ENCODE measurements around the gene ANTXR1. TPM values are rescaled to one million over a fixed set of nuclear protein-coding genes. Genes with fewer than 3 reads are reported as not detected.

ANTXR1 gene
- total and polyA plus RNA-seq, 2 of the 8 experiments (the other 6 are each of a cell fraction or from before 2014, with no cell fraction given): 15.8 to 44.3 TPM

GRCh38 chr2:69298261-69298660 lies 285.3 kb downstream of the ANTXR1 start:
- ChIA-PET POLR2A (ENCODE audit: partially characterized antibody) (no interaction called here), CTCF (ENCODE audit: partially characterized antibody) (interaction anchor here (1.1 to 2.2 kb wide), 4 partner anchors 9 to 355 kb away, joined by 3 to 7 read pairs (median 5); no protein-coding TSS in a partner anchor)
- no peaks in the 10 kb centered on the region for H3K9me3 ChIP-seq (ENCODE audit: insufficient read depth in 2 of 2, low read depth in 1 of 2, low read length in 1 of 2)
- 80% methylated on average over 7 of the region's 7 CpGs; no CpG with 5 or more reads in 1 of the 2 experiments for WGBS, 2 experiments (ENCODE audit: extremely low coverage in 1 of 2, insufficient coverage in 1 of 2, insufficient read length in 1 of 2, insufficient replicate concordance in 2 of 2, low coverage in 1 of 2, low lambda C conversion rate in 2 of 2, missing lambda C conversion rate in 1 of 2)
- no peak overlapping the region for H2BK5ac ChIP-seq (ENCODE audit: low read depth, low read length)
- no peak overlapping the region for H3K4me2 ChIP-seq (ENCODE audit: insufficient read depth in 1 of 2, low read depth in 2 of 2, low read length in 2 of 2)
- no peak overlapping the region for H4K5ac ChIP-seq (ENCODE audit: insufficient read length, low read depth, low read length)
- H3K18ac ChIP-seq (ENCODE audit: extremely low read depth, low read length): no peak overlapping the region
- no peak overlapping the region for H3K4ac ChIP-seq (replicated peaks; ENCODE audit: insufficient read length, low read depth, low read length)
- no peak overlapping the region for H2BK120ac ChIP-seq (replicated peaks; ENCODE audit: low read depth, low read length)
- no peaks in the 10 kb centered on the region for H3K27me3 ChIP-seq (replicated peaks in 1 of 4; ENCODE audit: control insufficient read depth in 3 of 4, extremely low read depth in 1 of 4, insufficient read depth in 3 of 4, low read length in 3 of 4)
- H2BK15ac ChIP-seq (ENCODE audit: low read length): no peak overlapping the region
- H2AK5ac ChIP-seq (ENCODE audit: low read depth, low read length): no peak overlapping the region
- H4K91ac ChIP-seq (replicated peaks; ENCODE audit: insufficient read length, low read length): no peak overlapping the region
- H3K23ac ChIP-seq (ENCODE audit: insufficient read length): no peak overlapping the region
- no peaks in the 10 kb centered on the region for H3K36me3 ChIP-seq (ENCODE audit: control insufficient read depth in 2 of 4, insufficient read depth in 4 of 4, low read length in 3 of 4)
- H3K79me2 ChIP-seq (ENCODE audit: control insufficient read depth in 1 of 2, insufficient read depth in 2 of 2, low read length in 2 of 2): no peaks in the 10 kb centered on the region
- H4K8ac ChIP-seq (ENCODE audit: extremely low read depth, insufficient read depth, low read length): peak overlapping the region; percentile 29; the same call in 1 of the 2 replicates
- no peaks in the 10 kb centered on the region for H3K23me2 ChIP-seq (ENCODE audit: low read depth, low read length)
- TF ChIP-seq SP4 (IDR thresholded peaks at IDR 0.05; ENCODE audit: low read length) (no peak), PHF8 (conservative IDR thresholded peaks at IDR 0.05; ENCODE audit: low read depth, low read length) (no peak), KDM1A (IDR thresholded peaks at IDR 0.05; ENCODE audit: borderline replicate concordance, low read length) (no peak), TBP (IDR thresholded peaks at IDR 0.05; ENCODE audit: low read depth, low read length) (no peak), CBX5 (IDR thresholded peaks at IDR 0.05; ENCODE audit: low read depth, low read length) (no peak), JUND (IDR thresholded peaks at IDR 0.05; ENCODE audit: low read length) (no peak), SAP30 (IDR thresholded peaks at IDR 0.05; ENCODE audit: insufficient read depth, insufficient replicate concordance, low read length) (no peak), BCL11A (IDR thresholded peaks at IDR 0.05; ENCODE audit: low read depth in 2 of 2, low read length in 2 of 2) (no peak), E2F6 (IDR thresholded peaks at IDR 0.05) (no peak), RFX5 (IDR thresholded peaks at IDR 0.05; ENCODE audit: borderline replicate concordance, low read depth, low read length) (no peak), SP1 (IDR thresholded peaks at IDR 0.05; ENCODE audit: low read depth, low read length) (no peak), RBBP5 (IDR thresholded peaks at IDR 0.05; ENCODE audit: borderline replicate concordance, low read depth, low read length) (no peak), JUN (IDR thresholded peaks at IDR 0.05; ENCODE audit: low read depth, low read length) (no peak), CBX8 (IDR thresholded peaks at IDR 0.05; ENCODE audit: borderline replicate concordance, low read depth, low read length) (no peak), SRF (IDR thresholded peaks at IDR 0.05; ENCODE audit: low read depth, low read length) (no peak)
- H2BK12ac ChIP-seq (ENCODE audit: low read depth, low read length): no peak overlapping the region
- no peak overlapping the region for H2BK20ac ChIP-seq (ENCODE audit: low read length)
- H3K14ac ChIP-seq (ENCODE audit: insufficient read length): no peak overlapping the region
- H3K4me3 ChIP-seq (ENCODE audit: extremely low read depth in 1 of 4, insufficient read depth in 2 of 4, low read depth in 3 of 4, low read length in 4 of 4): no peak overlapping the region
- H2AFZ ChIP-seq (ENCODE audit: low read length): no peak overlapping the region
- no peak overlapping the region for H3K27ac ChIP-seq (ENCODE audit: low read depth, low read length)
- no peak overlapping the region for H3K56ac ChIP-seq (replicated peaks; ENCODE audit: insufficient read length, low read depth, low read length)
- no peaks in the 10 kb centered on the region for H4K20me1 ChIP-seq (replicated peaks in 1 of 2; ENCODE audit: control insufficient read depth in 1 of 2, insufficient read depth in 2 of 2, low read length in 2 of 2)
- FAIRE-seq (no peak), DNase-seq (ENCODE audit: low read depth in 1 of 2, low spot score in 2 of 2) (no peak)
- H3K9ac ChIP-seq (replicated peaks in 1 of 4; ENCODE audit: extremely low read depth in 1 of 4, low read depth in 3 of 4, low read length in 3 of 4): no peak overlapping the region
- H3K4me1 ChIP-seq (replicated peaks in 1 of 4; ENCODE audit: control insufficient read depth in 3 of 4, insufficient read depth in 4 of 4, low read length in 3 of 4): no peaks in the 10 kb centered on the region
- no peaks in the 10 kb centered on the region for H3K79me1 ChIP-seq (ENCODE audit: low read depth, low read length)

Data from H1 (cell line).